GM12865 (cell line): Measurements from ENCODE around the gene STXBP5.

ENCODE experiments used
- DNase-seq: peaks from one replicate; pipeline ENCODE4 v3.0.0; 2010; ENCODE audit warnings: low read depth
- H3K4me3 ChIP-seq: 2 replicates; pipeline ENCODE4 v1.5.1; 2011; ENCODE audit warnings: mild to moderate bottlenecking, low read depth, low read length, control low read depth
- CTCF ChIP-seq: IDR thresholded peaks from 2 replicates; pipeline ENCODE4 v1.5.1; 2011; ENCODE audit warnings: low read length, control low read depth, low read depth, inconsistent platforms; ENCODE audit not compliant: insufficient read depth; ENCODE audit errors: missing control alignments

Gene STXBP5

GRCh38 chr6:147423111-147423510 lies 218.9 kb downstream of the STXBP5 start:
- TF ChIP-seq CTCF, result no peak
- no peak overlapping the region for H3K4me3 ChIP-seq
- DNase-seq, result no peak

- TF ChIP-seq CTCF, result no peak
- H3K4me3 ChIP-seq, result no peak overlapping the region
- DNase-seq, result no peak
Observed at GRCh38 chr6:147429794-147430193, 225.6 kb downstream of the STXBP5 start.

GRCh38 chr6:147430811-147431210 lies 226.6 kb downstream of the STXBP5 start:
- no peak for TF ChIP-seq CTCF
- H3K4me3 ChIP-seq, result no peak overlapping the region
- no peak for DNase-seq

- no peak overlapping the region for H3K4me3 ChIP-seq
- no peak for TF ChIP-seq CTCF
- DNase-seq, result no peak
Observed at GRCh38 chr6:147434076-147434475, 229.9 kb downstream of the STXBP5 start.

GRCh38 chr6:147434516-147434915 lies 230.3 kb downstream of the STXBP5 start:
- H3K4me3 ChIP-seq, result no peak overlapping the region
- TF ChIP-seq CTCF, result no peak
- no peak for DNase-seq

- DNase-seq, result no peak
- TF ChIP-seq CTCF, result no peak
- H3K4me3 ChIP-seq, result no peak overlapping the region
Observed at GRCh38 chr6:147437615-147438014, 233.4 kb downstream of the STXBP5 start.

- no peak for TF ChIP-seq CTCF
- H3K4me3 ChIP-seq, result no peak overlapping the region
- DNase-seq, result peak; percentile 25
Observed at GRCh38 chr6:147438758-147439528, 234.7 kb downstream of the STXBP5 start.
